HEK293 (cell line): ENCODE data around the gene AFG1L.
A peak's percentile ranks its signal among the peaks of the same experiment; 100 is the strongest.

Source experiments
- INSM2 ChIP-seq: fragments of 450-650 bp; formaldehyde crosslinking; IDR thresholded peaks from 2 replicates; pipeline ENCODE4 v1.5.1; 2016; ENCODE audit warnings: missing biosample characterization, missing genetic modification characterization
- KLF7 ChIP-seq: fragments of 450-650 bp; formaldehyde crosslinking; IDR thresholded peaks from 2 replicates; pipeline ENCODE4 v1.5.1; 2016; ENCODE audit warnings: missing biosample characterization, missing genetic modification characterization, borderline replicate concordance
- OSR2 ChIP-seq: fragments of 450-650 bp; formaldehyde crosslinking; IDR thresholded peaks from 2 replicates; pipeline ENCODE4 v1.5.1; 2016; ENCODE audit warnings: missing biosample characterization, missing genetic modification characterization
- OVOL3 ChIP-seq: fragments of 450-650 bp; formaldehyde crosslinking; IDR thresholded peaks from 2 replicates; pipeline ENCODE4 v1.5.1; 2016; ENCODE audit warnings: missing biosample characterization, missing genetic modification characterization
- PBX3 ChIP-seq: sonication (generic); formaldehyde crosslinking; IDR thresholded peaks from 2 replicates; pipeline ENCODE4 v1.8.1; 2022; ENCODE audit warnings: mild to moderate bottlenecking, moderate library complexity, missing genetic modification reagents
- PRDM1 ChIP-seq: fragments of 450-650 bp; formaldehyde crosslinking; IDR thresholded peaks from 2 replicates; pipeline ENCODE4; 2016; ENCODE audit warnings: missing biosample characterization, missing genetic modification characterization
- PRDM2 ChIP-seq: fragments of 450-650 bp; formaldehyde crosslinking; IDR thresholded peaks from 2 replicates; pipeline ENCODE4 v1.5.1; 2016; ENCODE audit warnings: missing biosample characterization, missing genetic modification characterization, borderline replicate concordance
- YY1 ChIP-seq: fragments of 450-650 bp; formaldehyde crosslinking; IDR thresholded peaks from 2 replicates; pipeline ENCODE4 v1.5.1; 2018; ENCODE audit warnings: missing biosample characterization, missing genetic modification characterization
- ZBTB1 ChIP-seq: fragments of 450-650 bp; formaldehyde crosslinking; IDR thresholded peaks from 2 replicates; pipeline ENCODE4 v1.5.1; 2016; ENCODE audit warnings: missing biosample characterization, missing genetic modification characterization
- ZBTB49 ChIP-seq: fragments of 450-650 bp; formaldehyde crosslinking; IDR thresholded peaks from 2 replicates; pipeline ENCODE4 v1.5.1; 2016; ENCODE audit warnings: missing biosample characterization, missing genetic modification characterization, low read depth
- ZNF18 ChIP-seq: fragments of 450-650 bp; formaldehyde crosslinking; IDR thresholded peaks from 2 replicates; pipeline ENCODE4 v1.5.1; 2016; ENCODE audit warnings: missing biosample characterization, missing genetic modification characterization
- ZNF274 ChIP-seq, 2 experiments: fragments of 200-500 bp in 1 of 2; fragments of 450-650 bp in 1 of 2; sonication (Bioruptor generic) in 1 of 2; formaldehyde crosslinking in 1 of 2; IDR thresholded peaks; 2 replicates each; pipeline versions ENCODE4 v1.5.1 to v1.6.1; 2014 to 2016; ENCODE audit warnings: borderline replicate concordance in 1 of 2, inconsistent platforms in 1 of 2, low read length in 1 of 2, missing biosample characterization in 1 of 2, missing genetic modification characterization in 1 of 2
- ZNF311 ChIP-seq: fragments of 450-650 bp; formaldehyde crosslinking; IDR thresholded peaks from 2 replicates; pipeline ENCODE4 v1.5.1; 2017; ENCODE audit warnings: missing biosample characterization, missing genetic modification characterization, borderline replicate concordance
- ZNF426 ChIP-seq: fragments of 450-650 bp; formaldehyde crosslinking; IDR thresholded peaks from 2 replicates; pipeline ENCODE4 v1.5.1; 2017; ENCODE audit warnings: missing biosample characterization, missing genetic modification characterization, mild to moderate bottlenecking, inconsistent platforms, moderate library complexity
- ZNF514 ChIP-seq: fragments of 450-650 bp; formaldehyde crosslinking; IDR thresholded peaks from 2 replicates; pipeline ENCODE4 v1.5.1; 2016; ENCODE audit warnings: missing biosample characterization, missing genetic modification characterization
- ZNF529 ChIP-seq: fragments of 450-650 bp; formaldehyde crosslinking; IDR thresholded peaks from 2 replicates; pipeline ENCODE4 v1.5.1; 2017; ENCODE audit warnings: missing genetic modification characterization, missing biosample characterization; ENCODE audit not compliant: insufficient replicate concordance
- ZNF561 ChIP-seq: fragments of 450-650 bp; IDR thresholded peaks from 2 replicates; pipeline ENCODE4 v1.5.1; 2018; ENCODE audit warnings: missing biosample characterization, missing genetic modification characterization, borderline replicate concordance
- ZNF626 ChIP-seq: fragments of 450-650 bp; sonication (Bioruptor Pico); formaldehyde crosslinking; IDR thresholded peaks from 2 replicates; pipeline ENCODE4 v1.5.1; 2018; ENCODE audit warnings: missing biosample characterization, missing genetic modification characterization, inconsistent platforms
- ZNF660 ChIP-seq: fragments of 450-650 bp; IDR thresholded peaks from 2 replicates; pipeline ENCODE4 v1.5.1; 2018; ENCODE audit warnings: missing biosample characterization, mild to moderate bottlenecking, missing genetic modification characterization
- ZNF677 ChIP-seq: fragments of 450-650 bp; IDR thresholded peaks from 2 replicates; pipeline ENCODE4 v1.5.0; 2018; ENCODE audit warnings: missing biosample characterization, mild to moderate bottlenecking, missing genetic modification characterization, moderate library complexity
- ZNF692 ChIP-seq: fragments of 450-650 bp; formaldehyde crosslinking; IDR thresholded peaks from 2 replicates; pipeline ENCODE4 v1.5.1; 2016; ENCODE audit warnings: missing biosample characterization, missing genetic modification characterization

AFG1L gene

GRCh38 chr6:108557494-108558371, 262.9 kb downstream of the AFG1L start (continued):
- TF ChIP-seq PRDM1 (tag by site-specific recombination) (peak; percentile 81), ZNF18 (tag by site-specific recombination) (no peak), ZNF426 (no peak), ZNF677 (tag by site-specific recombination) (0 out of 2 replicates have a peak, but pooled peaks have one; percentile 36), ZNF660 (0 out of 2 replicates have a peak, but pooled peaks have one; percentile 28), PBX3 (CRISPR knock-in tag) (no peak), ZNF311 (tag by site-specific recombination) (no peak), ZNF274 (IDR thresholded peaks at IDR 0.05; ENCODE audit: low read length) (no peak), ZNF274 (tag by site-specific recombination; IDR thresholded peaks at IDR 0.05; ENCODE audit: borderline replicate concordance) (no peak), PRDM2 (no peak), OVOL3 (tag by site-specific recombination) (no peak), ZBTB1 (tag by site-specific recombination) (no peak), ZBTB49 (no peak), OSR2 (tag by site-specific recombination) (no peak), ZNF692 (tag by site-specific recombination) (peak; percentile 36; the same call in 1 of the 2 replicates), ZNF529 (no peak), INSM2 (tag by site-specific recombination) (no peak), KLF7 (tag by site-specific recombination) (no peak), YY1 (tag by site-specific recombination) (no peak), ZNF514 (tag by site-specific recombination) (no peak), ZNF561 (tag by site-specific recombination) (no peak), ZNF626 (no peak)
